HEK293 (cell line): ENCODE measurements around the gene XBP1.

ENCODE experiments used
- CTCF ChIA-PET: fragments of 350-600 bp; formaldehyde crosslinking; extraction: SDS; loops from one replicate; lab custom pipeline; 2021; ENCODE audit warnings: antibody characterized with exemption; lab: Yijun Ruan, JAX
- POLR2A ChIA-PET: fragments of 300-600 bp; formaldehyde crosslinking; extraction: SDS; loops from one replicate; lab custom pipeline; 2020; ENCODE audit warnings: antibody characterized with exemption, inconsistent platforms; lab: Yijun Ruan, JAX
- H3K27ac ChIP-seq: fragments of 200-500 bp; sonication (Bioruptor generic); 2 replicates; pipeline ENCODE4 v1.5.1; 2014; ENCODE audit warnings: low read depth, low read length, control low read depth, inconsistent platforms; ENCODE audit errors: extremely low read depth
- H3K36me3 ChIP-seq, 2 experiments: fragments of 200-500 bp in 1 of 2; sonication (Bioruptor generic) in 1 of 2; 1 replicate in 1 of 2; 2 replicates in 1 of 2; pipeline ENCODE4 v1.5.1; 2014 to 2017; ENCODE audit warnings: inconsistent platforms in 2 of 2, low read length in 2 of 2; ENCODE audit not compliant: control insufficient read depth in 2 of 2, insufficient read depth in 1 of 2
- H3K4me1 ChIP-seq: fragments of 200-500 bp; sonication (Bioruptor generic); 2 replicates; pipeline ENCODE4 v1.5.1; 2014; ENCODE audit warnings: mild to moderate bottlenecking, low read length, inconsistent platforms; ENCODE audit not compliant: control insufficient read depth, insufficient read depth
- H3K4me3 ChIP-seq: 2 replicates; pipeline ENCODE4 v1.5.1; 2011; ENCODE audit warnings: low read depth, mild to moderate bottlenecking, control low read depth, low read length, moderate library complexity
- H3K9me3 ChIP-seq: fragments of 200-500 bp; sonication (Bioruptor generic); 2 replicates; pipeline ENCODE4 v1.5.1; 2014; ENCODE audit warnings: low read depth, low read length, inconsistent platforms; ENCODE audit not compliant: control insufficient read depth, insufficient read depth
- KLF9 ChIP-seq: fragments of 450-650 bp; formaldehyde crosslinking; IDR thresholded peaks from 2 replicates; pipeline ENCODE4 v1.5.1; 2016; ENCODE audit warnings: missing biosample characterization, missing genetic modification characterization, low read depth
- SP2 ChIP-seq: fragments of 450-650 bp; formaldehyde crosslinking; IDR thresholded peaks from 2 replicates; pipeline ENCODE4 v1.5.1; 2016; ENCODE audit warnings: missing biosample characterization, missing genetic modification characterization
- ZBTB20 ChIP-seq: fragments of 450-650 bp; formaldehyde crosslinking; IDR thresholded peaks from 2 replicates; pipeline ENCODE4 v1.5.1; 2016; ENCODE audit warnings: missing biosample characterization, missing genetic modification characterization
- ZBTB8A ChIP-seq: fragments of 450-650 bp; formaldehyde crosslinking; IDR thresholded peaks from 2 replicates; pipeline ENCODE4 v1.5.1; 2016; ENCODE audit warnings: missing biosample characterization, missing genetic modification characterization
- ZNF501 ChIP-seq: fragments of 450-650 bp; formaldehyde crosslinking; IDR thresholded peaks from 2 replicates; pipeline ENCODE4 v1.5.1; 2016; ENCODE audit warnings: missing biosample characterization, missing genetic modification characterization
- ZNF621 ChIP-seq: fragments of 450-650 bp; formaldehyde crosslinking; IDR thresholded peaks from 2 replicates; pipeline ENCODE4 v1.5.1; 2017; ENCODE audit warnings: missing biosample characterization, missing genetic modification characterization
- ZNF677 ChIP-seq: fragments of 450-650 bp; IDR thresholded peaks from 2 replicates; pipeline ENCODE4 v1.5.0; 2018; ENCODE audit warnings: missing biosample characterization, mild to moderate bottlenecking, missing genetic modification characterization, moderate library complexity
- ZNF747 ChIP-seq: fragments of 450-650 bp; formaldehyde crosslinking; IDR thresholded peaks from 2 replicates; pipeline ENCODE4 v1.5.1; 2016; ENCODE audit warnings: missing biosample characterization, missing genetic modification characterization
- ZNF843 ChIP-seq: fragments of 450-650 bp; formaldehyde crosslinking; IDR thresholded peaks from 2 replicates; pipeline ENCODE4 v1.5.1; 2016; ENCODE audit warnings: missing biosample characterization, missing genetic modification characterization
- TF ChIP-seq, protein P1 (sequence below): fragments of 450-650 bp; formaldehyde crosslinking; IDR thresholded peaks from 2 replicates; pipeline ENCODE4 v1.5.1; 2016; ENCODE audit warnings: missing biosample characterization, missing genetic modification characterization
- TF ChIP-seq, protein P2 (sequence below): fragments of 450-650 bp; formaldehyde crosslinking; IDR thresholded peaks from 2 replicates; pipeline ENCODE4 v1.5.1; 2016; ENCODE audit warnings: missing biosample characterization, missing genetic modification characterization
- TF ChIP-seq, protein P3 (sequence below): fragments of 450-650 bp; formaldehyde crosslinking; IDR thresholded peaks from 2 replicates; pipeline ENCODE4 v1.5.1; 2016; ENCODE audit warnings: missing biosample characterization, missing genetic modification characterization
- TF ChIP-seq, protein P4 (sequence below): fragments of 450-650 bp; formaldehyde crosslinking; IDR thresholded peaks from 2 replicates; pipeline ENCODE4 v1.5.1; 2016; ENCODE audit warnings: missing biosample characterization, missing genetic modification characterization, low read depth
- TF ChIP-seq, protein P5 (sequence below): fragments of 450-650 bp; IDR thresholded peaks from 2 replicates; pipeline ENCODE4 v1.5.1; 2018; ENCODE audit warnings: missing biosample characterization, missing genetic modification characterization

The XBP1 gene

DNA sequence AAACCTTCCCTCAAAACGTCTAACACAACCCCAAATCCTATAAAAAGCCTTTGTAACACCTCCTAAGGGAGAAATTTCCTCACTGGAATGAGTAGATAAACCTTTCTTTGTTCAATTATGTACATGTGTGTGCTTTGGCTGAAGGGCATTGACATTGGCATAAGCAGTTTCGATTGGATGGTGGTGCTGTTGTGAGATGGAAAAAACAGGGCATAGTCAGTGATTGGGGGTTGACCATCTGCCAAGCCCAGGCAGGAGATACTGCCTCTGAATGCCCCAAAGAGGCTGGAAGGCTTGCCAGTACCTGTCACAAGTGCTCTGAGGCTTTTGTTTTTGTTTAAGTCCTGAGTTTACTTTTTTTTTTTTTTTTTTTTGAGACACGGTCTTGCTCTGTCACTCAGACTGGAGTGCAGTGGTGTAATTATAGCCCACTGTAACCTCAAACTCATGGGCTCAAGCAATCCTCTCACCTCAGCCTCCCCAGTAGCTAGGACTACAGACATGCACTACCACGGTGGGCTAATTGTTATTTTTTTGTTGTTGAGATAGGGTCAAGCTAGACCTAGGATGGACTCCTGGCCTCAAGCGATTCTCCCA lies 29.1 kb downstream of the XBP1 start (continued):
- no peak for TF ChIP-seq ZNF843
- TF ChIP-seq ZNF621 = no peak
- TF ChIP-seq KLF9 (tag by site-specific recombination) = no peak
- no peak for TF ChIP-seq ZNF747 (tag by site-specific recombination)
- TF ChIP-seq, protein P1, sequence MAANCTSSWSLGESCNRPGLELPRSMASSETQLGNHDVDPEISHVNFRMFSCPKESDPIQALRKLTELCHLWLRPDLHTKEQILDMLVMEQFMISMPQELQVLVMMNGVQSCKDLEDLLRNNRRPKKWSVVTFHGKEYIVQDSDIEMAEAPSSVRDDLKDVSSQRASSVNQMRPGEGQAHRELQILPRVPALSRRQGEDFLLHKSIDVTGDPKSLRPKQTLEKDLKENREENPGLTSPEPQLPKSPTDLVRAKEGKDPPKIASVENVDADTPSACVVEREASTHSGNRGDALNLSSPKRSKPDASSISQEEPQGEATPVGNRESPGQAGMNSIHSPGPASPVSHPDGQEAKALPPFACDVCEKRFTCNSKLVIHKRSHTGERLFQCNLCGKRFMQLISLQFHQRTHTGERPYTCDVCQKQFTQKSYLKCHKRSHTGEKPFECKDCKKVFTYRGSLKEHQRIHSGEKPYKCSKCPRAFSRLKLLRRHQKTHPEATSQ (tag by site-specific recombination) = no peak
- TF ChIP-seq, protein P2, sequence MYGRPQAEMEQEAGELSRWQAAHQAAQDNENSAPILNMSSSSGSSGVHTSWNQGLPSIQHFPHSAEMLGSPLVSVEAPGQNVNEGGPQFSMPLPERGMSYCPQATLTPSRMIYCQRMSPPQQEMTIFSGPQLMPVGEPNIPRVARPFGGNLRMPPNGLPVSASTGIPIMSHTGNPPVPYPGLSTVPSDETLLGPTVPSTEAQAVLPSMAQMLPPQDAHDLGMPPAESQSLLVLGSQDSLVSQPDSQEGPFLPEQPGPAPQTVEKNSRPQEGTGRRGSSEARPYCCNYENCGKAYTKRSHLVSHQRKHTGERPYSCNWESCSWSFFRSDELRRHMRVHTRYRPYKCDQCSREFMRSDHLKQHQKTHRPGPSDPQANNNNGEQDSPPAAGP (tag by site-specific recombination) = no peak
- no peak for TF ChIP-seq ZBTB20 (tag by site-specific recombination)
- TF ChIP-seq ZBTB8A (tag by site-specific recombination) = no peak
- TF ChIP-seq, protein P3, sequence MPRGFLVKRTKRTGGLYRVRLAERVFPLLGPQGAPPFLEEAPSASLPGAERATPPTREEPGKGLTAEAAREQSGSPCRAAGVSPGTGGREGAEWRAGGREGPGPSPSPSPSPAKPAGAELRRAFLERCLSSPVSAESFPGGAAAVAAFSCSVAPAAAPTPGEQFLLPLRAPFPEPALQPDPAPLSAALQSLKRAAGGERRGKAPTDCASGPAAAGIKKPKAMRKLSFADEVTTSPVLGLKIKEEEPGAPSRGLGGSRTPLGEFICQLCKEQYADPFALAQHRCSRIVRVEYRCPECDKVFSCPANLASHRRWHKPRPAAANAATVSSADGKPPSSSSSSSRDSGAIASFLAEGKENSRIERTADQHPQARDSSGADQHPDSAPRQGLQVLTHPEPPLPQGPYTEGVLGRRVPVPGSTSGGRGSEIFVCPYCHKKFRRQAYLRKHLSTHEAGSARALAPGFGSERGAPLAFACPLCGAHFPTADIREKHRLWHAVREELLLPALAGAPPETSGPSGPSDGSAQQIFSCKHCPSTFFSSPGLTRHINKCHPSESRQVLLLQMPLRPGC = no peak
- TF ChIP-seq, protein P4, sequence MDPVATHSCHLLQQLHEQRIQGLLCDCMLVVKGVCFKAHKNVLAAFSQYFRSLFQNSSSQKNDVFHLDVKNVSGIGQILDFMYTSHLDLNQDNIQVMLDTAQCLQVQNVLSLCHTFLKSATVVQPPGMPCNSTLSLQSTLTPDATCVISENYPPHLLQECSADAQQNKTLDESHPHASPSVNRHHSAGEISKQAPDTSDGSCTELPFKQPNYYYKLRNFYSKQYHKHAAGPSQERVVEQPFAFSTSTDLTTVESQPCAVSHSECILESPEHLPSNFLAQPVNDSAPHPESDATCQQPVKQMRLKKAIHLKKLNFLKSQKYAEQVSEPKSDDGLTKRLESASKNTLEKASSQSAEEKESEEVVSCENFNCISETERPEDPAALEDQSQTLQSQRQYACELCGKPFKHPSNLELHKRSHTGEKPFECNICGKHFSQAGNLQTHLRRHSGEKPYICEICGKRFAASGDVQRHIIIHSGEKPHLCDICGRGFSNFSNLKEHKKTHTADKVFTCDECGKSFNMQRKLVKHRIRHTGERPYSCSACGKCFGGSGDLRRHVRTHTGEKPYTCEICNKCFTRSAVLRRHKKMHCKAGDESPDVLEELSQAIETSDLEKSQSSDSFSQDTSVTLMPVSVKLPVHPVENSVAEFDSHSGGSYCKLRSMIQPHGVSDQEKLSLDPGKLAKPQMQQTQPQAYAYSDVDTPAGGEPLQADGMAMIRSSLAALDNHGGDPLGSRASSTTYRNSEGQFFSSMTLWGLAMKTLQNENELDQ (tag by site-specific recombination) = no peak

DNA sequence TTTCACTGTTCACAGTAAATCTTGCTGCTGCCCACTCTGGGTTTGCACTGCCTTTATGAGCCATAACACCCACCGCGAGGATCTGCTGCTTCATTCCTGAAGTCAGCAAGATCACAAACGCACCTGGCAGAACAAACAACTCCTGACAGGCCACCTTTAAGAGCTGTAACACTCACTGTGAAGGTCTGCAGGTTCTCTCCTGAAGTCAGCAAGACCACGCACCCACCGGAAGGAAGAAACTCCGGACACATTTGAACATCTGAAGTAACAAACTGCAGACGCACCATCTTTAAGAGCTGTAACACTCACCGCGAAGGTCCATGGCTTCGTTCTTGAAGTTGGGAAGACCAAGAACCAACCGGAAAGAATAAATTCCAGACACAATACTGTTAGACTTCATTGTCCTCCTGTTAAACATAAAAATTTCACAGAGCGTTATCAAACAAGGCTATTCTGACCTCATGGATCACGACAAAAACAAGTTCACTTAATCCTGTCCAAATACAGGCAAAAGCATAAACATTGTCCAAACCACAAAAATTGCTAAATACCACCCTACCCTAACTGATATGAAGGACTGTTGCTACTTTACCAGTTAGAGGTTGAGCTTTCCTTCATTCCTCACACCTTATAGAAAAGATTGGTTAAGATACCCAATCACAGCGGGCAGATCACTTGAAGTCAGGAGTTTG lies 30.8 kb downstream of the XBP1 start:
- CTCF ChIA-PET = interaction anchor here (1.6 kb wide), 1 partner anchor 60 kb away, joined by 5 read pairs; no protein-coding TSS in a partner anchor
- Histone ChIP-seq H3K4me3 (no peak overlapping the region), H3K9me3 (no peaks in the 10 kb centered on the region), H3K4me1 (no peaks in the 10 kb centered on the region), H3K27ac (no peak overlapping the region), H3K36me3 (peaks cover 3 to 6% of the 10 kb centered on the region in 2 experiments)
- TF ChIP-seq, protein P5, sequence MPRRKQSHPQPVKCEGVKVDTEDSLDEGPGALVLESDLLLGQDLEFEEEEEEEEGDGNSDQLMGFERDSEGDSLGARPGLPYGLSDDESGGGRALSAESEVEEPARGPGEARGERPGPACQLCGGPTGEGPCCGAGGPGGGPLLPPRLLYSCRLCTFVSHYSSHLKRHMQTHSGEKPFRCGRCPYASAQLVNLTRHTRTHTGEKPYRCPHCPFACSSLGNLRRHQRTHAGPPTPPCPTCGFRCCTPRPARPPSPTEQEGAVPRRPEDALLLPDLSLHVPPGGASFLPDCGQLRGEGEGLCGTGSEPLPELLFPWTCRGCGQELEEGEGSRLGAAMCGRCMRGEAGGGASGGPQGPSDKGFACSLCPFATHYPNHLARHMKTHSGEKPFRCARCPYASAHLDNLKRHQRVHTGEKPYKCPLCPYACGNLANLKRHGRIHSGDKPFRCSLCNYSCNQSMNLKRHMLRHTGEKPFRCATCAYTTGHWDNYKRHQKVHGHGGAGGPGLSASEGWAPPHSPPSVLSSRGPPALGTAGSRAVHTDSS (tag by site-specific recombination) = no peak
- no peak for TF ChIP-seq ZNF501 (tag by site-specific recombination)
- POLR2A ChIA-PET = interaction anchor here (0.6 kb wide), 1 partner anchor 13 kb away, joined by 3 read pairs; no protein-coding TSS in a partner anchor

DNA sequence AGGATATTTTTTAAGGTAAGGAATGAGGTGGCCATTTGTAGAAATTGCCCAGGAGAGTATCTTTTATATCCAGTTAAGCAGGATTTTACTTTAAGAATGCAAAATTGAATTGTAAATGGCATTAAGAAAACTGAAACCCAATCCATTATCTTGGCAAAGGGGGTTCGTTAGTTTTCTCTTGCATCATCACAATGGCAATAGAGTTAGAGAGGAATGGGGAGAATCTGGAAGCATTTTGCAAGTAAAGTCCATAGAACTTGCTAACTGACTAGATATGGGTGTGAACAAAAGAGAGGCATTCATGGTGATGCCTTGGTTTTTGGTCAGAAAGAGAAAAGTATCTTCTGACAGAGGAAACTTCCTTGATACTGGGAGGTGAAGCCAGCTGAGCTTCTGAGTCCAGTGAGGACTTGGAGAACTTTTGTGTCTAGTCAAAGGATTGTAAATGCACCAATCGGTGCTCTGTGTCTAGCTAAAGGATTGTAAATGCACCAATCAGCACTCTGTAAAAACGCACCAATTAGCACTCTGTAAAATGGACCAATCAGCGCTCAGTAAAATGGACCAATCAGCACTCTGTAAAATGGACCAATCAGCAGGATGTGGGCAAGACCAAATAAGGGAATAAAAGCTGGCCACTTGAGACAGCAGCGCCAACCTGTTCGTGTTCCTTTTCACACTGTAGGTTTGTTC lies 31.5 kb downstream of the XBP1 start:
- CTCF ChIA-PET = interaction anchor here (0.7 to 1.6 kb wide), 2 partner anchors 61 to 821 kb away, joined by 3 to 5 read pairs; no protein-coding TSS in a partner anchor
- TF ChIP-seq ZNF677 (tag by site-specific recombination) (no peak), SP2 (tag by site-specific recombination) (0 out of 2 replicates have a peak, but pooled peaks have one; percentile 16)
- Histone ChIP-seq H3K36me3 (no peaks in the 10 kb centered on the region; a peak in 1 of 3 replicates), H3K4me1 (no peaks in the 10 kb centered on the region), H3K9me3 (no peaks in the 10 kb centered on the region), H3K27ac (no peak overlapping the region), H3K4me3 (no peak overlapping the region)
- POLR2A ChIA-PET = no interaction called here
